ENCODE measurements around the gene EML1. TPM values are rescaled to one million over a fixed set of nuclear protein-coding genes. Genes with fewer than 3 reads are reported as not detected.

EML1 gene
- total RNA-seq, 3 donors from 2014 or later (not counting 1 experiment from before 2014, with no cell fraction given) = not detected

DNA sequence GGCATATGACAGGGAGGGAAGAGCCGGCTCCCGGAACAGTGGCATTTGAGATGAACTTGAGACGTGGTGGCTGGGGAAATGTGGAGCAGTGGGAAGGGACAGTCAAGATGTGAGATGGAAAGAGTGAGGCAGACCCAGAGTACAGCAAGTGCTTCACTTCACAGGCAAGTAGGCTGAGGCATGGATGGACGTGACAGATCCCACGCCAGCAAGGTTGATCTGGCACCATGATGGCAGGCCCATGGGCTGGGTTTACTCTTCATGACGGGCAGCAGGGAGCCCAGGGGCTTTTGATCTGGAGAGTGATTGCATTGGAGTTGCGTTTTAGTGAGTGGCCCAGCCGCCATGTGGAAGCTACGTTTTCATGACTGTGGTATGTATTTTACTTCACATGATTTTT is 17.9 kb upstream of the EML1 start:
- H3K27me3 ChIP-seq (ENCODE audit: control insufficient read depth, insufficient read depth, low read length) = no peaks in the 10 kb centered on the region
- 85% methylated on average over 9 of the region's 9 CpGs for WGBS (ENCODE audit: insufficient coverage)
- TF ChIP-seq, protein P1, sequence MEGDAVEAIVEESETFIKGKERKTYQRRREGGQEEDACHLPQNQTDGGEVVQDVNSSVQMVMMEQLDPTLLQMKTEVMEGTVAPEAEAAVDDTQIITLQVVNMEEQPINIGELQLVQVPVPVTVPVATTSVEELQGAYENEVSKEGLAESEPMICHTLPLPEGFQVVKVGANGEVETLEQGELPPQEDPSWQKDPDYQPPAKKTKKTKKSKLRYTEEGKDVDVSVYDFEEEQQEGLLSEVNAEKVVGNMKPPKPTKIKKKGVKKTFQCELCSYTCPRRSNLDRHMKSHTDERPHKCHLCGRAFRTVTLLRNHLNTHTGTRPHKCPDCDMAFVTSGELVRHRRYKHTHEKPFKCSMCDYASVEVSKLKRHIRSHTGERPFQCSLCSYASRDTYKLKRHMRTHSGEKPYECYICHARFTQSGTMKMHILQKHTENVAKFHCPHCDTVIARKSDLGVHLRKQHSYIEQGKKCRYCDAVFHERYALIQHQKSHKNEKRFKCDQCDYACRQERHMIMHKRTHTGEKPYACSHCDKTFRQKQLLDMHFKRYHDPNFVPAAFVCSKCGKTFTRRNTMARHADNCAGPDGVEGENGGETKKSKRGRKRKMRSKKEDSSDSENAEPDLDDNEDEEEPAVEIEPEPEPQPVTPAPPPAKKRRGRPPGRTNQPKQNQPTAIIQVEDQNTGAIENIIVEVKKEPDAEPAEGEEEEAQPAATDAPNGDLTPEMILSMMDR (IDR thresholded peaks at IDR 0.05) = no peak
- H3K36me3 ChIP-seq (ENCODE audit: control insufficient read depth, insufficient read depth, low read length) = no peaks in the 10 kb centered on the region
- Mint-ChIP-seq H3K27ac (no peak overlapping the region), H3K4me1 (no peaks in the 10 kb centered on the region), H3K36me3 (no peaks in the 10 kb centered on the region), H3K4me3 (no peak overlapping the region), H3K9me3 (no peaks in the 10 kb centered on the region), H3K27me3 (ENCODE audit: low read depth in 2 of 2) (peaks cover 29 to 48% of the 10 kb centered on the region in 2 donors)
- ATAC-seq (no peak), DNase-seq (no peak)
- no peak overlapping the region for H3K4me3 ChIP-seq (ENCODE audit: low read length)
- intact Hi-C loops (cut with micrococcal nuclease) = no loop called here
- no peak overlapping the region for H3K27ac ChIP-seq (ENCODE audit: low read length)
- no peaks in the 10 kb centered on the region for H3K4me1 ChIP-seq (ENCODE audit: control insufficient read depth, insufficient read depth, low read length)
- H3K9me3 ChIP-seq (ENCODE audit: control insufficient read depth, insufficient read depth, low read length) = no peaks in the 10 kb centered on the region

DNA sequence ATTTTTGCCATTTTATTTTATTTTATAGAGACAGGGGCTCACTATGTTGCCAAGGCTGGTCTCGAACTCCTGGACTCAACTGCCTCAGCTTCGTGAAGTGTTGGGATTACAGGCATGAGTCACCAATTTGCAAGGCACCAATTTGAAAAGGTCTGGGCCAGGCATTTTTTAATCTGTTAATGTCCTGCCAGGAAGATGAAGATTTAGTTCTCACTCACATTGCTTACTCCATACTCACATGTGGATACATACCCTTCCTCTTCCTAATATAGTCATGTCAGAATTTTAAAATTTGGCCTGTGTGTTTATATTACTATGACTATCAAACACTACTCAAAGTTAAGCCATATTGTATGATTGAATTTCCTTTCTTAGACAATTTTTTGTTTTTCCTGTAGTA is 15.3 kb upstream of the EML1 start:
- Mint-ChIP-seq H3K4me1 (no peaks in the 10 kb centered on the region), H3K4me3 (no peak overlapping the region), H3K9me3 (no peaks in the 10 kb centered on the region), H3K27ac (no peak overlapping the region), H3K27me3 (ENCODE audit: low read depth in 2 of 2) (peaks cover 40 to 66% of the 10 kb centered on the region in 2 donors), H3K36me3 (no peaks in the 10 kb centered on the region)
- H3K4me3 ChIP-seq (ENCODE audit: low read length) = no peak overlapping the region
- no peaks in the 10 kb centered on the region for H3K36me3 ChIP-seq (ENCODE audit: control insufficient read depth, insufficient read depth, low read length)
- intact Hi-C loops (cut with micrococcal nuclease) = no loop called here
- no peak overlapping the region for H3K27ac ChIP-seq (ENCODE audit: low read length)
- H3K9me3 ChIP-seq (ENCODE audit: control insufficient read depth, insufficient read depth, low read length) = no peaks in the 10 kb centered on the region
- 89% methylated on average over 2 of the region's 2 CpGs for WGBS (ENCODE audit: insufficient coverage)
- no peaks in the 10 kb centered on the region for H3K4me1 ChIP-seq (ENCODE audit: control insufficient read depth, insufficient read depth, low read length)
- ATAC-seq (no peak), DNase-seq (no peak)
- TF ChIP-seq, protein P1 (IDR thresholded peaks at IDR 0.05) = no peak
- H3K27me3 ChIP-seq (ENCODE audit: control insufficient read depth, insufficient read depth, low read length) = no peaks in the 10 kb centered on the region

DNA sequence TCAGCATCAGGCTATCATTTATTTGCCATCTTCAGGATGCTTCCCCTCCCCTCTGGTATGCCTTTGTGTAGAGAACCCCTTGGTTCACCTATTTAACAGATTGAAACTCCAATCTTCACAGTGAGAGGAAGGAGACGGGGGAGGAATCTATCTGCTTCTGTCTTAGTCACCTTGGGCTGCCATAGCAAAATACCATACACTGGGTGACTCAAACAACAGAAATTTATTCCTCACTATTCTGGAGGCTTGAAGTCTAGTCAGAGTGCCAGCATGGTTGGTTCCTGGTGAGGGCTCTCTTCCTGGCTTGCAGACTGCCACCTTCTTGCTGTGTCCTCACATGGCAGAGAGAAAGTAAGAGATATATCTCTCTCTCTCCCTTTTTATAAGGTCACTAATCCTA is 13.5 kb upstream of the EML1 start:
- H3K27me3 Mint-ChIP-seq (ENCODE audit: low read depth in 2 of 2) = peaks cover 34 to 66% of the 10 kb centered on the region in 2 donors
- Histone ChIP-seq H3K27me3 (ENCODE audit: control insufficient read depth, insufficient read depth, low read length) (no peaks in the 10 kb centered on the region), H3K9me3 (ENCODE audit: control insufficient read depth, insufficient read depth, low read length) (no peaks in the 10 kb centered on the region), H3K36me3 (ENCODE audit: control insufficient read depth, insufficient read depth, low read length) (no peaks in the 10 kb centered on the region), H3K4me3 (ENCODE audit: low read length) (no peak overlapping the region), H3K27ac (ENCODE audit: low read length) (no peak overlapping the region), H3K4me1 (ENCODE audit: control insufficient read depth, insufficient read depth, low read length) (no peaks in the 10 kb centered on the region)
- ATAC-seq (no peak), DNase-seq (no peak)
- no peak overlapping the region for H3K4me3 Mint-ChIP-seq
- H3K9me3 Mint-ChIP-seq = no peaks in the 10 kb centered on the region
- H3K36me3 Mint-ChIP-seq = no peaks in the 10 kb centered on the region
- intact Hi-C loops (cut with micrococcal nuclease) = no loop called here
- no peak overlapping the region for H3K27ac Mint-ChIP-seq
- no peaks in the 10 kb centered on the region for H3K4me1 Mint-ChIP-seq
- 67% methylated on average over 1 of the region's 1 CpG for WGBS (ENCODE audit: insufficient coverage)
- TF ChIP-seq, protein P1 (IDR thresholded peaks at IDR 0.05) = no peak

DNA sequence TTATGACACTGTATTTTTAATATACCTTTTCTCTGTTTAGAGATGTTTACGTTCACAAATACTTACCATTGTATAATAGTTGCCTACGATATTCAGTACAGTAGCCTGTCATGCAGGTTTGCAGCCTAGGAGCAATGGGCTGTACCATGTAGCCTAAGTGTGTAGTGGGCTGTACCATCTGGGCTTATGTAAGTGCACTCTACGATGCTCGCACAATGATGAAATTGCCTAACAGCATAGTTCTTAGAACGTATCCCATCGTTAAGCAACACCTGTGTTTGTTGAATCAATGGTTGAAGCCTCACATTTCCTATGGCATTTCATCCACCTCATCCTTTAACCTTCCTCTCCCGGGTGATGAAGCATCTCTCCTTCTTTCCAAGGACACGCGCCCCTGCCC is 12.5 kb upstream of the EML1 start:
- H3K27me3 ChIP-seq (ENCODE audit: control insufficient read depth, insufficient read depth, low read length) = no peaks in the 10 kb centered on the region
- H3K4me3 Mint-ChIP-seq = no peak overlapping the region

More for the DNA sequence above, 12.5 kb upstream of the EML1 start:
- WGBS (ENCODE audit: insufficient coverage) = 85% methylated on average over 8 of the region's 9 CpGs
- peaks cover 25 to 66% of the 10 kb centered on the region in 2 donors for H3K27me3 Mint-ChIP-seq (ENCODE audit: low read depth in 2 of 2)
- intact Hi-C loops (cut with micrococcal nuclease) = no loop called here
- no peaks in the 10 kb centered on the region for H3K9me3 Mint-ChIP-seq
- no peak overlapping the region for H3K27ac Mint-ChIP-seq
- TF ChIP-seq, protein P1 (IDR thresholded peaks at IDR 0.05) = no peak
- no peak overlapping the region for H3K4me3 ChIP-seq (ENCODE audit: low read length)
- no peaks in the 10 kb centered on the region for H3K36me3 ChIP-seq (ENCODE audit: control insufficient read depth, insufficient read depth, low read length)
- DNase-seq = no peak
- H3K36me3 Mint-ChIP-seq = no peaks in the 10 kb centered on the region
- no peak overlapping the region for H3K27ac ChIP-seq (ENCODE audit: low read length)
- ATAC-seq = no peak
- H3K9me3 ChIP-seq (ENCODE audit: control insufficient read depth, insufficient read depth, low read length) = no peaks in the 10 kb centered on the region
- H3K4me1 Mint-ChIP-seq = no peaks in the 10 kb centered on the region
- no peaks in the 10 kb centered on the region for H3K4me1 ChIP-seq (ENCODE audit: control insufficient read depth, insufficient read depth, low read length)

Measured in natural killer cell (primary cell).